NCI-H524 (cell line): ENCODE results near the gene MRPL11.
A peak's percentile ranks its signal among the peaks of the same experiment; 100 is the strongest.

Source experiments
- DNase-seq, 2 experiments: peaks; one replicate each; lab custom pipeline; 2025; lab: John Stamatoyannopoulos, UW

The MRPL11 gene

GRCh38 chr11:66438504-66439466 lies at the start of gene MRPL11:
MRPL11 (minus strand) TSS chr11:66438848; CDS start chr11:66438754, 94 bp downstream.
- DNase-seq = peak; percentile 73 to 92

- no peak for DNase-seq
These were observed 46.2 kb upstream of the MRPL11 start for GRCh38 chr11:66484806-66485380.

- peak; percentile 85 to 94 for DNase-seq
These were observed 41.7 kb upstream of the MRPL11 start, which contains the start of gene DPP3 for GRCh38 chr11:66480117-66480938. DPP3 (plus strand) TSS chr11:66480434; CDS start chr11:66482201, 1,767 bp downstream.

- peak in 1 of 2 experiments; percentile 56 for DNase-seq
These were observed 40.9 kb upstream of the MRPL11 start for GRCh38 chr11:66479394-66480116.

- peak in 1 of 2 experiments; percentile 44 for DNase-seq
These were observed 40.2 kb upstream of the MRPL11 start for GRCh38 chr11:66478729-66479393.

- DNase-seq = no peak
These were observed 38.9 kb upstream of the MRPL11 start for GRCh38 chr11:66477263-66478201.

GRCh38 chr11:66476841-66477251 lies 38.2 kb upstream of the MRPL11 start:
- DNase-seq = no peak

GRCh38 chr11:66476173-66476840 lies 37.7 kb upstream of the MRPL11 start:
- DNase-seq = no peak

- no peak for DNase-seq
These were observed 36.9 kb upstream of the MRPL11 start for GRCh38 chr11:66475349-66476172.

GRCh38 chr11:66473608-66474515 lies 35.2 kb upstream of the MRPL11 start:
- DNase-seq = no peak

GRCh38 chr11:66473167-66473566 lies 34.5 kb upstream of the MRPL11 start:
- no peak for DNase-seq

- DNase-seq = no peak
These were observed 33.4 kb upstream of the MRPL11 start for GRCh38 chr11:66472054-66472453.

- DNase-seq = no peak
These were observed 32.5 kb upstream of the MRPL11 start for GRCh38 chr11:66471142-66471541.

GRCh38 chr11:66470015-66470414 lies 31.4 kb upstream of the MRPL11 start:
- DNase-seq = no peak

GRCh38 chr11:66469441-66469840 lies 30.8 kb upstream of the MRPL11 start:
- peak in 1 of 2 experiments; percentile 21 for DNase-seq

- no peak for DNase-seq
These were observed 30.0 kb upstream of the MRPL11 start for GRCh38 chr11:66468691-66469090.

GRCh38 chr11:66467756-66468155 lies 29.1 kb upstream of the MRPL11 start:
- DNase-seq = no peak
